ENCODE measurements around the gene E2F6.
"Not testable (repeated sequence)": the region's sequence is repeated elsewhere in the genome, so short reads cannot be mapped to it uniquely, and the experiment has no call there.

Gene E2F6

DNA sequence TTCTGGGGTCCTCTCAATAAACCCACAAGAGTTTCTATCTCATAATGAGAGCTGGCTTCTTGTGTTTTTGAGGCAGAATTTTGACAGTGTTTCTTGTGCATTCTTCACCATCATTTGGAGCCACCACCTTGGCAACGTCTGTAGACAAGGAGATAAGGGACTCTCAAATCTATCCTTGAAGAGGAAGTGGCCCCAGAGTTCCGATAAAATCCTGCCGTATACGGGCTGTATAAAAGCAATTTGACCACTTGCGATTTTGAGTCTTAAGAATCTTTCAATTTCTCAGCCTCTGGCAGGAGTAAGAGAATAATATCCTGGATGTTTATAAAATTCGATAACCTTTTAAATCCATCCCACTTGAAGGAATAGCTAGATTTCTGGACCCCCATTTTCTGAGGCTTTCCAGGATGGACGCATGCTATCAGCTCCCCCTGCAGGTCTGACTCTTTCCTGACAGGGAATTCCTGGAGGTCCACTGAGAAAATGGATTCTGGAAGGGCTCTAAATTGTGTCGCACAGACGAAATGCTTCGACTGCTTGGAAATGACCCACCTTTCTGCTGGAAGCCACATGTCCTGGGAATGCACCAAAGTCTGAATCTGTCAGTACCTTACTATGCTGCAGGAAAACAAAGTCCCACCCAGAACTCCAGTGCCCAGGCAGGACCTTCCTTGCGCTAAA is 54.1 kb downstream of the E2F6 start:
- DNase-seq: no peak

DNA sequence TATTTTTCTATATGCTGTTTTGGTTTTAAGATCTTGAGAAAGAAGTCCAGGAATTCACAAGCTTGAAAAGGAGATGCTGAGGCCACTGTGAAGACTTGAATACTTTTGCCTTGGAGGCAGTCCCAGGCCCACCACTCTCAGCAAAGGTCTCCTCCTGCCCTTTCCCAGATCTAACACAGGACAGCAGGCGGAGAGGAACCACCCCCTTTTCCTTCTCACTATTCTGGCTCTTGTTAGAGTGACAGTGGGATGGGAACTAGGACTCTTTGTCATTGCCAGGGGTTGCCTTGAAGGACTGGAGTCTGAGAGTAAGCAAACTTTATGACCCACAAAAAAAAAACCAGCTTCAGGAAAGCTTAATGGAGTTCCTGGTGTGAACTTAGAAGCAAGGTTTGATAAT is 54.7 kb downstream of the E2F6 start:
- DNase-seq: no peak

DNA sequence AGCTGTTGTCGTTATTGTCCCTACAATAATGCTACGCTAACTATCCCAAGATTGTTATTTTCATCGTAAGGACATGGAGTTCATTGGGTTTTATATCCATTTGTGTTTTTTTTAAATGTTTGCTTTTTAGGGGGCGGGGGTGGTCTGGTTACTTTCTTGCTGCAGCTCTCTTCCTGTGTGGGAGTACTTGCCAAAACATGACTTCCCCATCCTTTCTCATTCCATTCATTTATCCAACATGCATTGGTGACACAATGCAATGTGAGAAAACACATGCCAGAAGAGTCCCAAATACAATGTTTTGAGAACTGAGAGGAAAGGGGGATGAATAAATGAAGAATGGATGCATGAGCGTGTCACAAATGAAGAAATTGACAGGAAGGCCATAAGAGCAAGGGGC is 55.9 kb downstream of the E2F6 start:
- DNase-seq: no peak

DNA sequence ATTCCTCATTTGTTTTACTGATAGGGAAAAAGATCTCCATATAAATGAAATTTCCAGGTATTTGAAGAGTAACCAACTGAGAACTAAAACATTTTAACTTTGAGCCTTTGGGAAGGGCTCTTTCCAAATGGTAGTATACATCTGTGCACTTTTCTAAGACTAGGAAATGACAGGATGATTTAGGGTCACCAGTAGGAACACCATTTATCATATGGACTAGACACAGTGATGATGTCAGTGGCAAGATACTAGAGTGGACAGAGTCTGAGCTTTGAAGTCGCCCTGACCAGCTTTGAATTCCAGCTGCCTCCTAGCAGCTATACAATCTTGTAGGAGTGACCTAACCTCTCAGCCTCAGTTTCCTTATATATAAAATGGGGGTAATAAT is 56.4 kb downstream of the E2F6 start:
- DNase-seq: no peak

DNA sequence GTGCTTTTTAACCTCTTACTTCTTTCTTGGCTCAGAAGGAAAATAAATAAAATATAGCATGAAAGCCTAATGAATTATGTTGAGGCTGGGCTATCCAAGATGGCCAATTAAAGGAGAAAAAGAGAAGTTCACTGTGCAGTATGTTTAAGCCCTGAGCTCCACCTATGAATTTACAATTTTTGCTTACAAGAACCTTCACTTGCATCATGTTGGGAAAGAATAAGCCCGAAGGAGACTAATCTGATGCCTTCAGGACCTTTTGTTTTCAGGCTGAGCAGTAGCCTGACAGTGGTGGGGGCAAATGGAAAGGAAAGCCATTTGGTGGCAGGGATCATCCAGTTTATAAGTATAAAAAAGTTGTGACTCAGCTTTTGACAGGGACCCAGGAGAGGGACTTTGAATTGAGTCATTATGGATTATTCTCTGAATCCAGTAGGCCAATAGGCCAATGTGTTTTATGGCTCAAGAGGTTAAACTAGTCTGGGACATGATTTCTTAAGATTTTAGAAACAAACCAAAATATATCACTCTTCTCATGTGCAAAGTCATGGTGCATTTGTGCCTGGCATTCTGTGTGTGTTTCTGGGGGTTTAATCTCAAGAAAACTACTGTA is 56.9 kb downstream of the E2F6 start:
- no peak for DNase-seq

DNA sequence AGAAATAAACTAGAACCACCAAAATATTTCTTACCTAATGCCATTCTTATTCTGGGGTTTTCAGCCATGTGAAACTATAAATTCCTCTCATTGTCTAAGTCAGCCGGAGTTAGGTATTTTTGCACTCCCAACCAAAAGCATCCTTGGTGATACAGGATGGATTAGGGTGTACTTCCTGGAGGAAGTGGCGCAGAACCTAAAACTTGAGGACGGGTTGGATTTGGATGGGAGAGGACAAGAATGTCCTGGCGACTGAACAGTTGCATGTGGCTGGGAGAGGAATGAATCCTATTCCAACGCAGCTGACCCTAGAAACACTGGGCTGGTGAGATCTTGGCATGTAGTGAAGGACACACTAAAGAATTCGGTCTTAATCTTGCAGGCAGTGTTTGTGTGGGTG is 58.5 kb downstream of the E2F6 start:
- DNase-seq: no peak

DNA sequence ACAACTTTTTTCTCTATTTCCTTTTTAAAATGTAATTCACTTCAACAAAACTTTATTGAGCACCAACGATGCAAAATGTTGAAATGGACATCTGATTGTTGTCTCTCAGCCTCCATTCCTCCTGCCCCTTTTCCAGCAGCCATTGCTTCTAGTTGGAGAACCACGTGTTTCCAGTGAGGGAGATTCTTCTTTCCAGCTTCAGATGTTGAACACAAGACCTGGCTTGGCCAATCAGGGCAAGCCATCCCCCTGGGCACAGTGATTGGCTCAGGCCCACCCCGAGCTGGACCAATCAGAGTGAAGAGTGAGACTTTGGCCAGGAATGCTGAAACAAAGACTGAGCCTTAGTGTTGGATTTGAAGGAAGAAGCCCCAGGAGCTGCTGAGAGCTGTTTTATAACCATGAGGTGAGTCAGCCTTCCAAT is 59.0 kb downstream of the E2F6 start:
- no peak for DNase-seq

DNA sequence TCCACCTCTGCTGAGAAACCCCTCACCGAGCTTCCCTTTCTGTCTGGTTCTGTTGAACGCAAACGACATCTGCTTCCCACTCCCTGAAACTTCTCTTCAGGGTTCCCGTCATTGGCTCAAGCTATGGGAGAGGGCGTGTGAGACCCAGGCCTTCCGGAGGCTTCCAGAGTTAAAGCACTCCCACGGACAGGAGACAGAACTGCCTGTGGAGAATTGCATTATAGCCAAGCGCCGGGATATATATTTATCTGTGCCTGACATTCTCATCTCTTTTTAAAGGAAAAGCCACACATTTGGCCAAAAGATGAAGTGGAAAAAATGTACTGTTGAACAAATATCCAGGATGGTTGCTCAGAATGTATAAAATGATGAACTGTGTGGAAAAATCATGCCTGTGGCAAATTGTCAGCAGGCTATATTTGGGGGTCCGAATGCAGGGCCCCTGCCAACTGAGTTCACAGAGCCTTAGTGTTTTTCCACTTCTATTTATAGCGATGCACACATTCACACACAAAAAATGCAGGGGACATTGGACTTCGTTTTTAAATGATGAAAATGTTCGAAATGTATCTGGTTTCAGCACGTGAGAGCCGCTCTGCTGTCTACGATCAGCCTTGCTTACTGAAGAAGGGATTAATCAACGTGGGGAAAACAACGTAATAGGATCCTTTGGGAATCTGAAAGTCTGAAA is 59.5 kb downstream of the E2F6 start:
- DNase-seq: no peak

DNA sequence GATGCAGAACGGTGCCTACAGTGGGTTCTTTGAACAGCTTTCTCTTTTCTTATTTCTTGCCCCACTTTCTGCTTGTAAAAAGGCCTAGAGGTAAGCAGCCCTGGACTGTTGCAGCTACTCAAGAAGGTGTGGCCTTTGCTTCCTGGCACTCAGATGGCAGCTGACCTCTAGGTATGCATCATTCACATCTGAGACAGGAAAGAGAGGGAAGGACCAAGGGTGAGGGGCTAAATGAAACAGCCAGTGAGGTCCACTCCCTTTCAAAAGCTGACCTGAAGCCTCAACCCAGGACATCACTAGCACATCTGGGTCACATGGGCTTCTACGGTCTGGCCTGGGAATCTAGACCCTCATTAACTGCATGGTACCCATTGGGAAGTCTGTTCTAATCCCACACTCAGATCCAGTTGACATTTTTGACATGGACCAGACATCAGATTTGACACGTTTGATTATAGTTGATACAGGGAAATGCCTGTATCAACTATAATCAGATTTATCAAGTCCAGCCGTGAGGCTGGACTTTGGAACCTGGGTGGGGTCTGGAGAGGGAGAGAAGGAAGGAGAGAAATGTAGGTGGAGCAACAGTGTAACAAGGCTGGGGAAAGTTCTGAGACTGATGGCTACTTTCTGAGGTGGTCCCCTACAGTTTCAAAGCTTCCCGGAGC is 60.2 kb downstream of the E2F6 start:
- DNase-seq: no peak

DNA sequence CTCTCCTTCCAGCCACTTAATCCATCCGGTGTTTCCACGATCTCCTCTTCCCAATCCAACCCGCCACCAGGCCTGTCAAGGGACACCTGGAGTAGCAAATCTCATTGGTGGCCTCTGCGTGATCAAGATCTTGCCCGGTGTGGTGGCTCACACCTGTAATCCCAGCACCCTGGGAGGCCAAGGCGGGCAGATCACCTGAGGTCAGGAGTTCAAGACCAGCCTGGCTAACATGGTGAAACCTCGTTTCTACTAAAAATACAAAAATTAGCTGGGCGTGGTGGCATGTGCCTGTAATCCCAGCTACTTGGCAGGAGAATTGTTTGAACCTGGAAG is 60.9 kb downstream of the E2F6 start:
- DNase-seq: not testable (repeated sequence)

DNA sequence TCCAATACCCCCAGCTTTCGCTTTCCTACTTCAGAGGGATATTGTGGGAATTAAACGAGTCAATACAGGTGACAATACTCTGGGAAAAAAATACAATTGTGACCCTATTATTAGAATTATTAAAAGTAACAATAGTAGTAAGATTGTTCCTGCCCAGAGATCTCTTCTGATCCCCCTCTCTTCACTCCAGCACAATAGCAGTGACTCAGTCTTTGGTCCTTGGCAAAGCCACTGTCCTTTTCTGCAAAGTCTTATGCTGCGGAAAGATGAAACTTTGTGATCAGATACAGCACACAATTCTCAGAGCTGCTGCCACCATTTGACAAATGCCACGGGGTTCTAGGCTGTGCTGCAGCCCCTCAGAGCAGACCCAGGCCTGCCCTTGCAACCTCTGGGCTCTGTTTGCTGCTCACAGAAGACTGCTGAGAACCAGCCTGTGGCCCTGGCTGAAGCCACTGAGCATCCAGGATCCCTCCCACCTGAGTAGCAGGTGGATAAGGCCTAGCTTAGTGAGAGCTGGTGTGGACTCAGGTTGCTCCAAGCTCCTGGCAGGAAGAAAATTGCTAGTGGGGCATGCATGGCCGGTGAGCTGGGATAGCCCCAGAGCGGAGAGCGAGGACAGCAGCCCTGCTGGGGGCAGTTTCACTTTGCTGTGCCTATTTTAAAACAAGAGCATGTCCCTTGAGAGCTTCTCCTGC is 61.4 kb downstream of the E2F6 start:
- no peak for DNase-seq

DNA sequence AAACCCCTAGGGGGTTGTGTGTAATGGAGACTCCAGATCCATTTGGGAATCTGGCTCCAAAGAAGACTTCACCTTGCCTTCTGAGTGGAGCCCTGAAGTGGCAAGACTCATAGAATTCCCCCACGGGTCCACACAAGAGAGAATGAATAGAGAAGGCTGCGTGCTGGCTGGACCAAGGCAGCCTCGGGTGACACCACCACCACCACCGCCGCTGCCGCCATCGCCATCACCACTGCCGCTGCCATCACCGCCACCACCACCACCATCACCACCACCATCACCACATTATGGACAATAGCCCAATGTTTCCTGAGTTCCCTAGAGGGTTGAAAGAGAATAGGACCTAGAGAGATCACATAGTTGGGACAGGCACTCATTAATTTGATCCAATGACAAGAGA is 63.5 kb downstream of the E2F6 start:
- no peak for DNase-seq

DNA sequence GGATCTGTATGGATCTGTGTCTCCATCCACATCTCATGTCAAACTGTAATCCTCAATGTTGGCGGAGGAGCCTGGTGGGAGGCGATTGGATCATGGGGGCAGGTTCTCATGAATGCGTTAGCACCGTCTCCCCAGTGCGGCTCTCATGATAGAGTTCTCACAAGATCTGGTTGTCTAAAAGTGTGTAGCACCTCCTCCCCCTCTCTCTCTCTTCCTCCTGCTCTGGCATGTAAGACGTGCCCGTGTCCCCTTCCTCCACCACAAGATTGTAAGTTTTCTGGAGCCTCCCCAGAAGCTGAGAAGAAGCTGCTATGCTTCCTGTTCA is 66.6 kb downstream of the E2F6 start:
- no peak for DNase-seq

DNA sequence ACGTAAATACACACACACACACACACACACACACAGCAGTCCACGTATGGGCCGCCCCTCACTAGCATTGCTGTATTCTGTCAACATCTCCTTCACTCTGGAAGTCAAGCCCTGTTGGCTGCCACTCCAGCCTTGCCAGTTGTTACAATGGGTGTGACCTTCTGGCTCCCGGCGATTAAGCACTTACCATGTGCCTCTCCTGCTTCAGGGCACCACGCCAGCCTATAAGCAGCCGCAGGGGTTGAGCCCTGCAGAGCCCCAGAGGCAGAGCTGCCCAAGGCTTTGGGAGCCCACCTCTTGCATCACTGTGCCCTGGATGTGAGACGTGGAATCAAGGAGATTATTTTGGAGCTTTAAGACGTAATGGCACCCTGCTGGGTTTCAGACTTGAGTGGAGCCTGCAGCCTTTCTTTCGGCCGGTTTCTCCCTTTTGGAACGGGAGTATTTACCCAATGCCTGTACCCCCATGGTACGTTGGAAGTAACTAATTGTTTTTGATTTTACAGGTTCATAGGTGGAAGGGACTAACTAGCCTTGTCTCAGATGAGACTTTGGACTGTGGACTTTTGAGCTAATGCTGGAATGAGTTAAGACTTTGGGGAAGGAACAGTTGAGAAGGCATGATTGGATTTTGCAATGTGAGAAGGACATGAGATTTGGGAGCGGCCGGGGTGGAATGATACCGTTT is 67.1 kb downstream of the E2F6 start:
- no peak for DNase-seq

DNA sequence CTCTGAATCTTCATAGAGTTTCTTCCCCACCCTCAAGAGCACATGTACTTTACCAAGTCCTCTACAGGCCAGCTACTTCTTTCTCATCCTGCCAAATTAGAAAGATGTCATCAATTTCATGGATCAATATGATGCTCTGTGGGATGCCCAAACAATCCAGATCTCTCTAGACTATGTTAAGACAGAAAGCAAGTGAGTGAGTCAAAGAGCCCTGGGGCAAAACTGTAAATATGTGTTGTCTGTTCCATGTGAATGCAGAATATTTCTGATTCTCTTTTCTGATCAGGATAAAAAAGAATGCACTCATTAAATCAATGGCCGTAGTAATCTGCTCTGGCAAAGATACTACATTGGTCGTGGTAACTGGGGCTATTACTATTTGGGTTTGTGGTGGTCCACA is 68.4 kb downstream of the E2F6 start:
- no peak for DNase-seq

DNA sequence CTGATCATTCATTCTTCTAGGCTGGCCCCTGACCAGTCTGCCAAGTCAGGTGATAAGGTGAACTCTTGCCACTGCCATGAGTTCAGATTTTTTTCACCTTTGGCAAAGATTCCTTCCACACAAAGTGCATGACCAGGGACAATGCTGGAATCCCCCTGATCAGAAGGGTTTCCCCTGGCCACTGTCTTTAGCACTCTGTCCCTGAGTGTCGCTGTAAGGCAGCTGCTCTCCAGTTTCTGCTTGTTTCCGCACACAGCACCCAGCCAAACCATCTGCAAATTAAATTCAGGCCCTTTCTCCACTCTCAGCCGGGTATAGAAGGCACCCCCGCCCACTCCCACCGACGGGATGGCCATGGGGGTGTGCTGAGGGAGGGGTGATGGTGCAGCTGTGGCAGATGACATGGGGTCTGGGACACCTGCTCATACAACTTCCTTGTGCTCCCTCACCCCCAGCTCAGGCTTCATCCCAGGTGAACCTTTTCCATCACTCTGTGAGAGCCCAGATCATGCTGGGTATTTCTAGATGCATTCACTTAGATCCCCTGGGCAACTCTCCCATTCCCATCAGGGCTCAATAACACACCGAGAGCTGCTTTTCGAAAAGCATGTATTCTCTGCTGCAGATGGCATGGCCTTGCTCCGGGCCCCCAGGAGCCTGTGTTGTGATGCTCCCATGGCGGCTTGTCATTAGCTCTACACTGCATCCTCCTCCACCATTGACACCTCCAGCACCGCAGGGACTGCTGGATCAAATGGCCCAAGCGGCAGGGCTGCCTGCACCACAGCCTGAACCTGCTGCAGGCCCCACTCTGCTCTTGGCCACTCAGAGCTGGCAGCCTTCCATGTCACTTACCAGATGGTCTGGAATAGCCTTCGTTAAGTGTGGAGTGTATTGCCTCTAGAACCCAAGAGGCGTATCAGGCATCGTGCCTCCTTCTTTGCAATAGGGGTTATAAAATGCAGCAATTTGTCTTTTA is 69.2 kb downstream of the E2F6 start:
- no peak for DNase-seq

DNA sequence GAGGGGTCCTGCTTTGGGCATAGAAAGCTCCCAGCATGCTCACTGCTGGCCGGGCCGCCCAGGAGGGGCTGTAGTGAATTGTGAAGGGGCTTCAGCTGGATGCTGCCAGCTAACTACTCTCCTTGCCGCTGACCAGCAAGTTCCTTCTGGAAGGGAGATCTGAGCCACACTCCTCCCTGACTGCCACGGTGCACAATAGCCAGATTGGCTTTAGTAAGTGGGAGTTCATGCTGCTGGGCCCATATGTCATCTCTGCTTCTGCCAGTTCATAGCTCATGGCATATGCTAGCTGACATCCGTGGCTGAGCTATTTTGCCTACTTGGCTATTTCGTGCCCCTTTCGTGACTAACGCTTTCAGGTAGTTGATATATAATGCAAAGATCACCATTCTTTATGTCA is 69.9 kb downstream of the E2F6 start:
- DNase-seq: no peak

DNA sequence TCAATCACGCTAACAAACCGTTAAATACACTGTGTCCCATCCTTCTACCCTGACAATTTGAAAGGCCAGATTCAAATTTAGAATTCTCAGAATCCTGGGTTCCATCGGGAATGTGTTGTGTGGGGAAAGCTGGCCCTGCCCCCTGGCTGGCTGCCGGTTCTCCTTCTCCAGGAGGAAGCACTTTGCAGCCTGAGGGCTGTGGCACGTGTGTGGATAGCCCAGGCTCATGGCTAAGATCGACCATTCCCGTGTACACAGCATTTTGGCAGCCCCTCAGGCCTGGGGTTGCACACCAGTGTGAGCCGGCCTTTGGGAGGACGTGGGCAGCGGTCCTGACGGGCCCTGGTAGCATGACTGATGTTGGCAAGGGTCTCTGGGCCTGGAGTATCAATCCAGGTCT is 70.6 kb downstream of the E2F6 start:
- no peak for DNase-seq

Measured in AML-193 (cell line).